HG02840 (cell line): ENCODE results near the gene TNFRSF18.

Experiments
- ATAC-seq: cut with Tn5 transposase; IDR thresholded peaks from one replicate; pipeline ENCODE4 v1.9.1; 2021; ENCODE audit warnings: mild to moderate bottlenecking, moderate library complexity, moderate number of reproducible peaks; ENCODE audit not compliant: unreplicated experiment, low FRiP score

Gene TNFRSF18

DNA sequence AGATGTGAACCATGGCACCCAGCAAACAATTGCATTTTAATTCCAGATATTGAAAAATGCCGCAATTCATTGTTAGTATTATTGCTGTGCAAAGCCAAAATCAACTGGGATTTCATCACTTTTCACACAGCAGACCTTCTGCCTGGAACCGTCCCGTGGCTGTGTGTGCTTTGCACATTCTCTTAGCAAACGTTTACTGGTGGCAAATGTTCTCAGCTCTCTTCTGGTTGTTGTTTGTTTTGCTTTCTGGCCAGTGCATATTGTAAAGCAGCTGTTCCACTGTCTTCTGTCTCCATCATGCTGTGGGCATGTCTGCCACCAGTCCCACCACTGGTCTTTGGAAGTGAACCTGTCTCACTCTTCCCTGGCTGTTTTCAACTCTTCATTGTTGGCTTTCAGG lies 52.5 kb downstream of the TNFRSF18 start:
- no peak for ATAC-seq
